ENCODE results near the gene KCNJ3.

KCNJ3 gene

GRCh38 chr2:154832711-154833110, 134.2 kb downstream of the KCNJ3 start:
- no peak for DNase-seq (ENCODE audit: extremely low read depth, low read depth)
- no peak for TF ChIP-seq CTCF (IDR thresholded peaks at IDR 0.05; ENCODE audit: low read depth, low read length)

DNA sequence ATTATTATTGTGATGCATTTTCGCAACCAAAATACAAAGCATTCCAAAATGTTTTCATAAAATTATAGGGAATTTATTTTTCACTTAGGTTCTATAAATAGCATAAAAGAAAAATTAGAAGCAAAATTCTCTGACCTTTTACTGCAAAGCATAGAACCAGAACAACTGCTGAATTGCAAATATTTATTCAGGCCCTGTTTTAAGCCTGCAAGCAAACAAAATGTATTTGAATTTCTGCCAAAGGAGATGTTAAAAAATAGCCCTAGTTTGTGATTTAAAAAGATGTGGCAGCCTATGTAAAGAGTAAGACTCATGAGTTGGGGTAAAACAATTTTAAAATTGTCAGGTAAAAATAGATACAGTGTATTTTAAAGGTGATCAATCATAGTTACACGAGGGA, 138.1 kb downstream of the KCNJ3 start:
- no peak for DNase-seq (ENCODE audit: extremely low read depth, low read depth)
- TF ChIP-seq CTCF (IDR thresholded peaks at IDR 0.05; ENCODE audit: low read depth, low read length): no peak

DNA sequence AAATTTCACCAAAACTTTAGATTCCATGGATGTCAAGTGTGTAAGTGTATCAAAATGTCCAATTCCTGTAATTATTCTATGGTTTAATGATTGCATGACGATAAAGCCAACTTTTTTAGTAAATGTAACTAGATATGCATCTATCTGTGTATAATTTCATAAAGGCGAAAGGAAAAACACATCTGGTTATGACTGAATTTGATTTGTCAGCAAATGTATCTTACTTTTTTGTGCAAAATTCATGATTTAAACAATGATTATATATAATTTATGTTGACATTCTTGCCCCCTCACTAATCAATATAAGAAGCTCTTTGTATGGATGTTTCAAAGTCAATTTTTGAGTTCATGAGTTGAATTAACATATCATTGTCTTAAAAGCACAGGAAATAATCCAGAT, 138.5 kb downstream of the KCNJ3 start:
- DNase-seq (ENCODE audit: extremely low read depth, low read depth): no peak
- TF ChIP-seq CTCF (IDR thresholded peaks at IDR 0.05; ENCODE audit: low read depth, low read length): no peak

GRCh38 chr2:154844513-154844912, 146.0 kb downstream of the KCNJ3 start:
- TF ChIP-seq CTCF (IDR thresholded peaks at IDR 0.05; ENCODE audit: low read depth, low read length): no peak
- no peak for DNase-seq (ENCODE audit: extremely low read depth, low read depth)

GRCh38 chr2:154846842-154847241, 148.3 kb downstream of the KCNJ3 start:
- TF ChIP-seq CTCF (IDR thresholded peaks at IDR 0.05; ENCODE audit: low read depth, low read length): no peak
- no peak for DNase-seq (ENCODE audit: extremely low read depth, low read depth)

DNA sequence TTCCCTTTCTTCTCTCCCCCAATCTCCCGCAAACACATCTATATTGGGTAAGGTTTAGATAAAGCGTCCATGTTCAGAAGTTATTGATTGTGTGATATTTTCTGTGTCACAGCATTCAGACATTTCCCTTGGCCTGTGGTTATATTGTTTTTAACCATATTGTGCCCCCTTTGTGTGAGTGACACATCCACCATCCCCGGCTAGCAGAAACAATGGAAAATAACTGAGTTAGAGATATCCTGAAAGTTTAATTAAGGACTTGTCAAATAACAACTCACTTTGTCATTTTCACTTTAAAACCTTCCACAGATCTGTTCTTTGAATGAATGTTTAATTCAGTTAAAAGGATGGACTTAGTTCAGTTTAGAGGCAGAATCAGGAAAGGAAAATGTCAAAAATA, 151.0 kb downstream of the KCNJ3 start:
- TF ChIP-seq CTCF (IDR thresholded peaks at IDR 0.05; ENCODE audit: low read depth, low read length): no peak
- no peak for DNase-seq (ENCODE audit: extremely low read depth, low read depth)

- TF ChIP-seq CTCF (IDR thresholded peaks at IDR 0.05; ENCODE audit: low read depth, low read length): no peak
- DNase-seq (ENCODE audit: extremely low read depth, low read depth): no peak
Observed at GRCh38 chr2:154850532-154850931, 152.0 kb downstream of the KCNJ3 start.

Data from AG09319 (cell line).